ENCODE measurements around the gene SLC41A1.
"Not testable (repeated sequence)": the region's sequence is repeated elsewhere in the genome, so short reads cannot be mapped to it uniquely, and the experiment has no call there.

SLC41A1 gene

DNA sequence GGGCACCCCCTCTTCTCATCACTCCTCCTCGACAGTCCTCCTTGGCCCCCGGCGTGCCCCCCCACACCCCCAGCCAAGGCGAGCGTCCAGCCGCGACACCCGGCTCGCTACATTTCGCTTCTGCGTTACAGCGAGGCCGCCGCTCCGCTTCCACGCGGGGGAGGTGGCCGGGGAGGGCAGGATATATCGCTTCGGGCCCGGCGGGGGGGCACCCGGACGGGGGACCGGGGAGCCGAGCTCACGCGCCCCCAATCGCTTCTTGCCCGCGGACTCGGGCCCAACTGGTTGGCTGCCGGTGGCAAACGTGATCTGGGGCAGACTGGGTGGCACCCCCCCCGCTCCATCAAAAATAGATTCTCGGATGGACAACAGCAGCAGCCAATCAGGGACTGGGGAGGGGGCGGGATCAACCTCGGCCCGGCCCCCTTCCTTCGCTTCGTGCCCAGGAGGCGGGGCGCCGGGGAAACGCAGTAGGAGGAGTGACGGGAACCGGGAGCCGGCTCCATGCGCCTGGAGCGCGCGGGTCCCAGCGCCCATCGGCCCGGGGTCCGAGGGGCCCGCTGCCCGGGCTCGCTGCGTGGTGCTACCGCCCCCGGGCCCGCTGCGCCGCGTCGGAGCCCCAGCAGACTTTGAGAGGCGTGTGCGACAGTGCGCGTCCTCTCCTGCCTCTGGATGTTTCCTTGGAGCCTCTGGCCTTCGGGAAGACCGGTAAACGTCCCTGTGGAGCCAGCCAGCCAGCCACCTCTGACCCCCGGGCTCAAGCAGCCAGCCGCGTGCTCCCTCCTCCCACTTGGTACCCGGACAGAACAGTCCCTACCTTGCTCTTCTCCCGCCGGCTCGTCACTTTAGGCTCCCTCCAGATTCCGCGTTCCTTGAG is at the start of gene SLC41A1:
Gene SLC41A1, minus strand, starts transcription at position 321 of the 877 bp plus-strand sequence. CDS start 2,757 bp downstream, outside the sequence.
- peak; percentile 84 for DNase-seq

DNA sequence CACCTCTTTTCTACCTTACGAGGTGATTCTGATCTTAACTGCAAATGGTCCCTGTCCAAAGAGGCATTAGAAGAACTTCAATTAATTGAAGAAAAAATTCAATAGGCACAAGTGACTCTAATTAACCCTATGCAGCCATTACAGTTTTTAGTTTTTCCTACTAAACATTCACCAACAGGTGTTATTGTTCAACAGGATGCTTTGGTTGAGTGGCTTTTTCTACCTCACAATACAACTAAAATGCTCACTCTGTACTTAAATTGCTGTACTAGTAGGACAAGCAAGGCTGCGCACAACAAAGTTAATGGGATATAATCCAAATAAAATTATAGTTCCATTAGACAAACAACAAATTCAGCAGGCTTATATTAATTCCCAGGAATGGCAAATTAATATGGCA is 48.5 kb upstream of the SLC41A1 start:
- DNase-seq = no peak

DNA sequence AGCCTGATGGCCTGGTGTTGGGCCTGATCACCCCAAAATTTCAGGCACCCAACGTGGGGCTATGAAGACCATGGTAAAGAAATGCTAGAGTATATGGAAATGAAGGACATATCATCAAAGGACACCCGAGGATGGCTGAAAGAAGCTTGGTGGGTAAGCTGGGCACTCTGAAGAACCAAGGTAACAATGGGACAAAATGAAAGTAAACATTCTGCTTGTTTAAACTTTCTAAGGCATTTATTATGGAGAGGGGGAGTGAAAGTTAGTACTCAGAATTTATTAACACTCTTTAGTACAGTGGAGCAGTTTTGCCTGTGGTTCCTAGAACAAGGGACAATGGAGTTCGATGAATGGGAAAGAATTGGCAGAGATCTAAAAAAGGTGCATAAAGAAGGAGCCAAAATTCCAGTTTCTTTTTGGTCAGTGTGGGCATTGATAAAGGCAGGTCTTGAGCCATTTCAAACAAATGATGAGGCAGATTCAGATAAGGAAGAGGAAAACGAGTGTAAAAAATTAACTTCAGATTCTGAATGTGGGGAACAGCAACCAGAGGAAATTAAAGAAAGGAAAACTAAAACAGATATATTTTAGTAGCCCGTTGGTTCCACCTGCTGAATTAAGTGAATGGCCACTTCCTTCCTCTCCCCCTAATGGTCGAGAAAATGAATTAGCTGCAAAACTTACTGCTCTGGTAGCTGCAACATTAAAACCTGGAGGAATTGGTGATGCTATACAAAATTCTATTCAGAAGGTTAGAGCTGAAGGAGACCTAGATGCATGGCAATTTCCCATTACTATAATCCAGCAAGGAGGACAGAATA is 45.4 kb upstream of the SLC41A1 start:
- no peak for DNase-seq

DNA sequence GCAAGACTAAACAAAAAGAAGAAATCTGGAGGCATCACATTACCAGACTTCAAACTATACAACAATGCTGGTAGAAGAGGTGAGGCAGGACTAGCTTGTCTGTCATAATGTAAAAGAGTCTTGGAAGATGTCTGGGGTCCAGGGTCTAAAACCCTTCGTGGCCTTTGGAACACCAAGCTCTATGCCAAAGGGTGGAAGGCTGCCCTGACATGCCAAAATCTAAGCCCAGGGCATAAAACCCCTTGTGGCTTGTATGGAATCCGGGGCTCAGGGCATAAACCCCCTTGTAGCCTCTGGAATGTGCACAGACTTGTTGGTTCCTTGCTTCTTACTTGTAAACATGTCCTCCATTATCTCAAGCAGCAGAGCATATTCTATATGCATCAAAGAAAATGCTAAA is 44.5 kb upstream of the SLC41A1 start:
- DNase-seq = not testable (repeated sequence)

DNA sequence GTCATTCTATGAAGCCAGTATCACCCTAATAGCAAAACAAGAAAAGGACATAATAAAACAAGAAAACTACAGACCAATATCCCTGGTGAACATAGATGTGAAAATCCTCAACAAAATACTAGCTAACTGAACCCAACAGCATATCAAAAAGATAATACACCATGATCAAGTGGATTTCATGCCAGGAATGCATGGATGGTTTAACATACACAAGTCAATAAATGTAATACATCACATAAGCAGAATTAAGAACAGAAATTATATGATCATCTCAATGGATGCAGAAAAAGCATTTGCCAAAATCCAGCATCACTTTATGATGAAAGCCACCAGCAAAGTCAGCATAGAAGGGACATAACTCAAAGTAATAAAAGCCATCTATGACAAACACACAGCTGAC is 43.4 kb upstream of the SLC41A1 start:
- DNase-seq = no peak

DNA sequence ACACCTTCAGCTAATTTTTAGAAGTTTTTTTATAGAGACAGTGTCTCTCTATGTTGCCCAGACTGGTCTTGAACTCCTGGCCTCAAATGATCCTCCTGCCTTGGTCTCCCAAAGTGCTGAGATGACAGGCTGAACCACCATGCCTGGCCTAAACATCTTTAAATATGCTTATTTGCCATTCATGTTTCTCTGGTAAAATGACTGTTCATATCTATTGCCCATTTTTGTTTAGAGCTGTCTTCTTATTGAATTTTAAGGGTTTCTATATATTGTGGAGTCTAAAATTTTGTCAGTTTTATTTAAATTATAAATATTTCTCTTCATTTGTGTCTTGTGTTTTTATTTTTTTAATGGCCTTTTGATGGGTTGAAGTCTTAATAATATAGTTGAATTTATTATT is 40.0 kb upstream of the SLC41A1 start:
- DNase-seq = no peak

DNA sequence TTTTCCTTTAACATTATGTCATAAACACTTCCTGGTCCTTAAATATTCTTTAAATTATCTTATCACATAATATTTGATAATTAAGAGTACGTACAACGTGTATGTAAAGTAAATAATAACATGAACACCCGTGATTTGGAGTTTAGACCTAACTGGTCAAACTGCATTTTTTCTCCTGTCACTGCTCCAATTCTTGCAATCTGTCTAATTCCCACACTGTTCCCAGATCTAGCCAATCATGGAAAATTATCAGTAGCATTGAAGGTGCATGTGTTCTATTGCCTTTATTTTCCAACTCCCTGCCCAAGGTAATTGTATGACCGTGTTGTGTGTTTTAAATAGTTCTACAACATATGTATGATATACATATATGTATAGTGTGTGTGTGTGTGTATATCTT is 39.0 kb upstream of the SLC41A1 start:
- DNase-seq = no peak

DNA sequence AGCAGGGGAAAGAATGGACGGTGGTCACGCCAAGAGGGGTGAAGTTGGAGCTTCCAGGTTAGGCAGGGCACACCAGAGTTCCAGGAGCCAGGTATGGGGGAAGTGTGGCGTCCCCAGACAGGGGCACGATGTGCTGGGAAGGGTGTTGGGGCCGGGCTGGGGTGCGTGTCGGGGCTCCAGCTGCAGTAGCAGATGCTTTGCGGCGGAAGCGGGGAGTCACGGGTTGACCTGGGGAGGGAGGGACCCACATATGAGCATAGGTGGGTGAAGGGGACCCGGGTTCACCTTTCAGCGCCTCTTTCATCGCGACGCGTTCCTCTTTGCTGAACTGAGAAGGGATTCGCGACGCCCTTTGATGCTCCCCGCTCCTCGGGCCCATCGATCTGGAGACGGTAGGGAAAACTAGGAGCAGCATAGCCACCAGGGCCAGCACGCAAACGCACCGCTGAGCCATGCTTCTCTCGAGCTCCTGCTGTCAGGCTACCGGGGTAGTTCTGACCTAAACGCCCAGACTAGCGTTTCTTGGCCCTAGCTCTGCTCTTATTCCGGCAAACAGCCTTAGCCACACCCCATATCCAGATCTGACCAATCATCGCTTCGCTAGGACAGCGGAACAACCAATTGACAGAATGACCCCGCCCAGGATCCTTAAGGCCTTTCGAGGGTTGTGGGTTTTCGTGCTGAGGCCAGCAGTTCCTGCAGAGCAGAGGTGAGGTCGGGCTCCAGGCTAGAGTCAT is 36.8 kb upstream of the SLC41A1 start, which contains the start of gene PM20D1:
Gene PM20D1, minus strand, starts transcription at position 514 of the 737 bp plus-strand sequence. Its CDS starts 60 bp downstream, at position 454.
- DNase-seq = no peak

DNA sequence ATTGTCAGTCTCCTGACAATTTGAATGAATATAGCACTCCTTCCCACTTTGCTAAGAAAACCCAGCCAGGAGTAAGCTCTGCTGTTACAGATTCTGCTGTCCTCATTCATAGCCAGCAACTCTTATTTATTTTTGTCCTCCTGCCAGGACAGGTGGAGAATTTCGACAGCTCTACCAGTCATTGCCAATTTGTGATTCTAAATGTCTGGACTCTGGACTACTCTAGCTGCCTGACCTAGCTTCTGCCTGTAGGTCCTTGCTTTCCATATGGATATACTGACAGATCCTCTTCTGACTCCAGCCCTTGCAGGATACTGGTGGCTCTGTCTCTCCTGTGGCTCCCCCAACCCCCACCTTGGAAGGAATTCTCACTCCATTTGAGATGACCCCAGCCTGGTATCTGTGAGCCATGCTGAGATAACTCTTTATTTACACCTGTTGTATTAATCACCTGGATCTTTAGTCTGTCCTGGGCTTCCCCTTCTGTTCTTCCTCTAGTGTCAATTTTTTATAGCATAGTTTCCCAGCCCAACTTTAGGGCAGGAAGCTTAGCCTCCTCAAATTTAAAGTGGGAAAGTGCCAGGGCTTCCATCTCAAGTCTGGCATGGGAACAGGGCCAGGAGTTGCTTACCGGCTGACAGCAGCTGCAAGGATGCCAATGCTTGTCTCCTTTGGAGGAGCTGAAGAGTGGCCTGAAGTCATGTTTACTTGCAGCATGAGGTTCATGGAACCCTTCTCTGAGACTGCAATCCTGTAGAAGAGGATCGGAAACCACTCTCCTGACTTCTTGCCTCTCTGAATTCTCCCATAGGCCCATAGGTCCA is 30.2 kb upstream of the SLC41A1 start:
- DNase-seq = no peak

DNA sequence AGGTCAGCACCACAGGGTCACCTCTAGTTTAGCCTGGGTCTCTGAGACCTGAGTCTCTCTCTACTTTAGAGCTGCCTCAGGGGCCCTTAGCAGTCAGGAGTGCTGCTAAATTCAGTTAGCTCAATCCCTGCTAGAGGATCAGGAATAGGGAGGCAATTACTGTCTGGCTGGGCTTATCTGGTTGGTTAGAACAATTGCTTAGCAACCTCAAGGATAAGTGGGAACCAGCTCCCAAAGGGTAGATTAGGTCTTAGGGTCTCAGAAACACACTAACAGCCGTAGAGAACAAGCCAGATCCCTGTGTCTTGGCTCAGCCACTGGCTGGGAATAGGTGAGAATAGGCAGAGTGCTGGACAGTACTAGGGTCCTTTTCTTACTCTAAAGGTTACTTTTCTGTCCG is 29.2 kb upstream of the SLC41A1 start:
- no peak for DNase-seq

DNA sequence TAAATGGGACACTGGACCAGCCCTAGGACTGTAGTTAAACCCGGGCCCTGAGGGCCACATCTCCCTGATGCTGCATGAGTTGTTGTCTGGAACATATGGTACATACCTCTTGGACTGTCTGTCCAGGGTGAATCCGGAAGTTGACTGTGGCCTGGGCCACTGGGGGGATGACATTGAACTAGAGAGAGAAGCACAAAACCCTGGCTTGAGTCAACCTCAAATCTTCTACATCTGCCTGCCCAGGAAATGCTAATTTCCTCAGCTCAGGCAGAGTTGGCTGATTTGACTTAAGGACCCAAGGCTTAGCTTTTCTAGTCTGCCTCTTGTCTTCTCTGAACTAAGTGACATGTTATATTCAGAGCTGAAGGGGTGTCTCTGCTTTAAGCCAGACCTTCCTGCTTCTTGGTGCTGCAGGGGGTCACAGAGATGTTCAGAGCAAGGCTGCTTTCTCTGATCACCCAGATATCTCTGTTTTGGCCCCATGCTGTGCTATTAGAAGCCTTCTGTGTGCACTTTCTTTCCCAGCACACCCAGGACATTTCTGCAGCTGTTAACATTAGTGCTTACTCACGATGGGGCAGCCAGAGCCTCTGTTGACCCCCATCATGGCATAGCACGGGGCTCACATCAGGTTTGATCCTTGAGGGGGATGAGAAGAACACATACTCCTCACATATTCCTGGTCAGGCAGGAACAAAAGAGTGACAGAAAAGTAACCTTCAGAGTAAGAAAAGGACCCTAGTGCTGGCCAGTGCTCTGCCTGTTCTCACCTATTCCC is 27.3 kb upstream of the SLC41A1 start:
- DNase-seq = no peak

DNA sequence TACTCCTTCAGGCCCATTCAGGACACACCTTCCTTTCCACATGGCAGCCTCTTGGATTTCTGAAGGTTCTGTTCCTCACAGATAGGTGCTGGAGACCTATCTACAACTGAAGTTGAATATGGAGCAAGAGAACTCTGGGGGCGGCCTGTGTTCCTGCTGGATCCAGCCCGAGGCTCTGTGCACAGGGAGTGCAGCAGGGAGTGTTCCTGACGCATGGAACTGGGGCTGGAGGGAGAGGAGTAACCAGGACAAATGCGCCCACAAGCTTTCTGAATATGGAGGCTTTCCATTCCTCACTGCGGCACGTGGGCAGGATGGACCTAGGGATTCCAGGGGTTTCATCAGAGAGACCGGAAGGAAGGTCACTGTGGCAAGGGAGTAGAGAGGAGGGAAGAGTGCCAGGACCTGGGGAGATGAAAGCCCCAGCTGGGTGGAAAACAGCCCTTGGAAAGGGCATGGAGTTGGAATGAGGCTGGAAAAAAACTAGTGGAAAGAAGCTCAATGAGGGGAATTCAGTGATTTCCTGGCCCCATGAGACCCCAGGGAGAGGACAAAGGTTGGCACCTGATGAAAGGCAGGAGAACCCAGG is 24.5 kb upstream of the SLC41A1 start:
- no peak for DNase-seq

DNA sequence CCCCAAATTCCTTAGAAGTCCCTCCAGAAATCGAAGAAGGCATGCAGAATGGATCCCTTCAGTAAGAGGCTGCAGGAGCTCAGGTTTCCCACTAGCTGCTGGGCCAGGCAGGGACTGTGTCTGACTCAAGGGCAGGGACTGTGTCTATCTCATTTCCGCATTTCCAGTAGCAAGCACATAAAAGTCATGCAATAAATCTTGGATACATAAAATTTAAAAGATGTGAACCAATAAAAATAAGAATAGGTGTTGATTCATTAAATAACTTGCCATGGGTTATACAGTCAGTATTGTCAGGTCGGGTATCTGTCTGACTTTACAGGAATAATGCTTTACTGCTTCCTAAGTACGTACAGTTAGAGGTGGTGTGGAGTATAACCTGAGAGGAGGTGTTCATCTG is 21.8 kb upstream of the SLC41A1 start:
- DNase-seq = no peak

DNA sequence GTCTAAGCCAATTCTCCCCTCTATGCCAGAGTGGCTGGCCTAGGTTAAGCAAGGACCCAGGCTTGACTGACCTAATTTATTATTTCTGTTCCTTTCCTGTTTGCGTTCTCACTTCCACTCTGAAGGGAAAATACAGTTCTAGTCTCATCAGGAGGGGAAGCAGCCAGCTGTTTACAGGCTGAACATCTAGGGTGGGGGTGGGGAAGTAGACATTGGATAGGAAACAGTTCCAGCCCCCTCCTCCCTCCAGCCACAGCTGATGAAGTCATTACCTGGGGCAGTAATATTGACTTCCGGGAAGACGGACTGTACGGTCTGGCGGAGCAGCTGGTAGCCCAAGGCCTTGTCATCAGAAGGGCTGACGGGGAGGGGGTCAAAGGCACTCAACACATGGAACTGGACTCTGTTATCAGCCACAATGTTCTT is 19.3 kb upstream of the SLC41A1 start:
- no peak for DNase-seq

DNA sequence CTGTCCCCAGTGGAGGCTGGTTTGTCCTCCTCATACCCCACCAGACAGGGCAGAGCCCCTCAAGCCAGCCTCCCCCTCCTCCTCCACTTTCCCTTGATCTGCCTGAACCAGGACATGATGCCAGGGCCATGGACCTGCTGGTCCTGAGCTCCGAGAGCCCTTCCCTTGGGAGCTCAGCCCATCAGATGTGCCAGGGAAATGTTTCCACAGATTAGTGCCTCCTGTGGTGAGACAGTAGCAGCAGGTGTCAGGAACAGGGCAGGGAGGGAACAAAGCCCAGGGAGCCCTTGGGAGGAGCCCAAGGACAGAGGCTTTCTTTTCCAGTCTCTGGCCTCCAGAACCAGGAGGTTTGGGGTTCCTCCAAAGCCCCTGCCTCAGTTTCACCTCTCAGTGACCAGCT is 14.6 kb upstream of the SLC41A1 start:
- peak; percentile 32 for DNase-seq

DNA sequence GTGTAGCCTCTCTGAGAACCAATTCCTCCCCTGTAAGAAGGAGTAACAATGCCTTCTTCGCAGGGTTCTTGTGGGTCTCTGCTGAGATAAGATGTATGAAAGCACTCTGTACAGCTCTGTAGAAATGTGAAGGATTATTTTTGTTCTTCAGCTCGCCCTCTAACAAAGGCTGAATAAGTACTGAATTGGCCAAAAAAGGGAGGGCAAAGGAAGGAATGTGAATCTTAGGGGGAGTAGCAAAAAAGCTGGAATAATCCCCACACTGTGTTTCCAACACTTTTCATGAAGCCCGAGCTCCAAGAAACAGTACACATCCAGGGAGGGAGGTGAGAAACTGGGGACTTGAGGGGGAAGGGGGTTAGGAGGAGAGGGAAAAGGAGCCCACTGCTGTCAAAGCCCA is 14.0 kb upstream of the SLC41A1 start:
- no peak for DNase-seq

DNA sequence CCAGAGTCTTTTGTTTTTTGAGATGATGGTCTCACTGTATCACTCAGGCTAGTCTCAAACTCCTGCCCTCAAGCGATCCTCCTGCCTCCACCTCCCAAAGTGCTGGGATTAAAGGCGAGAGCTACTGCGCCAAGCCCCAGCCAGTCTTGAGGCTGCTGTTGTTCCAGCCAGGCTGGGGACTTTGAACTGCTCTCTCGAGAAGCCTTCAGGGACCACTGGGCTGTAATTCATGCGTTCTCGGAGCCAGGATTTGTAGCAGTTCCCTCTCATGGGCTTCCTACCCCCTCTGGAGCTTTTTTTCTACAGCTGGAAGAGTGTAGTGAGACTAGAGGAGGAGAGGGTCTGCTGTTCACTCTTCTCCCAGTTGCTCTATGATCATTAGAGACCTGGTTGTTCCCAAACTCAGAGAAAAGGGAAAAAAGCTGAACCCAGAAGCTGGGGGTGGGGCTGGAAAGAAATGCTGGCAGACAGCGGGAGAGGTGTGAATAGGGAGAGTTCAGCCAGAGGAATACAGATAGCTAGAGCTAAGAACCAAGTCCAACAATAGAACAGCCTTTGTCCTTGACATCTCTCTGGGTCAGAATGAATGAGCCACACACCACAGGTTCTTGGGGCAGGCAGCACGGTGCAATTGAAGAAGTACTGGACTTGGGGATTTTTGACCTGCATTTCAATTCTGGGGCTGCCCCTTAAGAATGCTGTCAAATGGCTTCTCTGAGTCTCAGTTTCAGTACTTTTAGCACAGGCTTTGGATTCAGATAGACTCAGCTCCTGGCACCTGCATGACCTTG is 13.2 kb upstream of the SLC41A1 start:
- no peak for DNase-seq

DNA sequence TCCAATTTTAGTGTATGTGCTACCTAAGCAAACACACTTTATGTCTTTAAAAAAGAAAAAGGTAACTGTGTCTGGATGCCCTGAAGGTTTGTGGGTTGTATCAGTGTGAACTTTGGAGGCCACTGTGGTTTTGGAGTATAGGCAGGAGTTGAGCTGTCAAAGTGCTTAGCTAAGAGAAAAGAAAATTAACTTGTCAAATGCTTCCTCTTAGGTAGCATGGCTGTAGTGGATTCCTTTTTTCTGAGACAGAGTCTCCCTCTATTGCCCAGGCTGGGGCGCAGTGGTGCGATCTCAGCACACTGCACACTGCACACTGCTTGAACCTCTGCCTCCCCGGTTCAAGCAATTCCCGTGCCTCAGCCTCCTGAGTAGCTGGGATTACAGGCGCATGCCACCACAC is 11.2 kb upstream of the SLC41A1 start:
- no peak for DNase-seq

DNA sequence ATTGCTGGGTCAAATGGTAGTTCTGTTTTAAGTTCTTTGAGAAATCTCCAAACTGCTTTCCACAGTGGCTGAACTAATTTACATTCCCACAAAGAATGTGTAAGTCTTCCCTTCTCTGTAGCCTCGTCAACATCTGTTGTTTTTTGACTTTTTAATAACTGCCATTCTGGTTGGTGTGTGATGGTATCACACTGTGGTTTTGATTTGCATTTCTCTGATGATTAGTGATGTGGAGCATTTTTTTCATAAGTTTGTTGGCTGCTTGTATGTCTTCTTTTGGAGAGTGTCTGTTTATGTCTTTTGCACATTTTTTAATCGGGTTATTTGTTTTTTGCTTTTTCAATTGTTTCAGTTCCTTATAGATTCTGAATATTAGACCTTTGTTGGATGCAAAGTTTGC is 10.3 kb upstream of the SLC41A1 start:
- DNase-seq = not testable (repeated sequence)

DNA sequence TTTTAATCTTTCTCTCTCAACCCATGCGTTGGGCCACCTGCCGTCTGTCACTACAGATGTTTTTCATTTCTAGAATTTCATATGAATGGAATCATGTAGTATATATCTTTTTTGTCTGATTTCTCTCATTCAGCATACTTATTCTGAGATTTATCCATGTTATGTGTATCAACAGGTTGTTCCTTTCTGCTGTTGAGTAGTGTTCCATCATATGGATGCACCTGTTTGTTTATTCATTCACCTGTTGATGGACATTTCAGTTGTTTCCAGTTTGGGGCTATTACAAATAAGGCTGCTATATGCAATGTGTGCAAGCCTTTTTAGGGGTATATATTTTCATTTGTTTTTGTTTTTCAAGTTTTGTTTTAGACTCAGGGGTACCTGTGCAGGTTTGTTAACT is 9.4 kb upstream of the SLC41A1 start:
- no peak for DNase-seq

Data from DMS 273 treated with DMSO at 0.1 percent for 48 hours (cell line).